Progenitor cell of endocrine pancreas (in vitro differentiated cells): ENCODE results near the gene TMEM269. TPM values are rescaled to one million over a fixed set of nuclear protein-coding genes. Genes with fewer than 3 reads are reported as not detected.

Experiments
- DNase-seq: peaks from one replicate; pipeline ENCODE4 v3.0.0; 2021; ENCODE audit warnings: low spot score; ENCODE audit not compliant: unreplicated experiment
- H3K27ac Mint-ChIP-seq: 2 replicates; pipeline ENCODE4 v1.8.0; 2021; ENCODE audit warnings: mild to moderate bottlenecking, moderate library complexity, mixed read lengths
- H3K27me3 Mint-ChIP-seq: 2 replicates; pipeline ENCODE4 v1.8.0; 2021; ENCODE audit warnings: mixed read lengths
- H3K36me3 Mint-ChIP-seq: 2 replicates; pipeline ENCODE4 v1.8.0; 2022; ENCODE audit warnings: mixed read lengths; ENCODE audit not compliant: insufficient read depth
- H3K4me1 Mint-ChIP-seq: 2 replicates; pipeline ENCODE4 v1.8.0; 2021; ENCODE audit warnings: low read depth, mixed read lengths
- H3K4me3 Mint-ChIP-seq: 2 replicates; pipeline ENCODE4 v1.8.0; 2021; ENCODE audit warnings: low read depth, mild to moderate bottlenecking, moderate library complexity, mixed read lengths
- H3K9me3 Mint-ChIP-seq: 2 replicates; pipeline ENCODE4 v1.8.0; 2021; ENCODE audit warnings: low read depth, mixed read lengths
- CTCF ChIP-seq: fragments of 200-600 bp; sonication (generic); IDR thresholded peaks from one replicate; pipeline ENCODE4 v1.5.0; 2021; ENCODE audit warnings: antibody characterized with exemption, mild to moderate bottlenecking; ENCODE audit not compliant: unreplicated experiment
- total RNA-seq: library from RNA; stranded (reverse); gene quantifications from 2 replicates; pipeline ENCODE4 v1.2.1, GENCODE V29; 2021

The TMEM269 gene
- total RNA-seq, 1 donor from 2014 or later: 0.48 TPM

GRCh38 chr1:42737257-42737656 lies 47.5 kb upstream of the TMEM269 start:
- no peak for TF ChIP-seq CTCF
- Mint-ChIP-seq H3K9me3 (no peaks in the 10 kb centered on the region), H3K4me1 (peaks cover 13% of the 10 kb centered on the region), H3K36me3 (no peaks in the 10 kb centered on the region), H3K4me3 (no peak overlapping the region), H3K27me3 (no peaks in the 10 kb centered on the region), H3K27ac (no peak overlapping the region)
- no peak for DNase-seq

- no peak for TF ChIP-seq CTCF
- no peaks in the 10 kb centered on the region for H3K9me3 Mint-ChIP-seq
- no peak for DNase-seq
- H3K27ac Mint-ChIP-seq: no peak overlapping the region
- H3K4me3 Mint-ChIP-seq: no peak overlapping the region
- peaks cover 13% of the 10 kb centered on the region for H3K4me1 Mint-ChIP-seq
- no peaks in the 10 kb centered on the region for H3K27me3 Mint-ChIP-seq
- H3K36me3 Mint-ChIP-seq: no peaks in the 10 kb centered on the region
Observed at GRCh38 chr1:42737986-42738677, 46.7 kb upstream of the TMEM269 start.

- H3K9me3 Mint-ChIP-seq: no peaks in the 10 kb centered on the region
- H3K4me1 Mint-ChIP-seq: peaks cover 13% of the 10 kb centered on the region
- no peak for TF ChIP-seq CTCF
- H3K27me3 Mint-ChIP-seq: no peaks in the 10 kb centered on the region
- no peak overlapping the region for H3K27ac Mint-ChIP-seq
- no peak for DNase-seq
- H3K36me3 Mint-ChIP-seq: no peaks in the 10 kb centered on the region
- H3K4me3 Mint-ChIP-seq: no peak overlapping the region
Observed at GRCh38 chr1:42738678-42739226, 46.0 kb upstream of the TMEM269 start.

GRCh38 chr1:42739753-42740700 lies 44.8 kb upstream of the TMEM269 start, which contains the start of gene CLDN19:
Gene CLDN19, minus strand, starts transcription at chr1:42740236. Its CDS starts 173 bp downstream, at chr1:42740063.
- Mint-ChIP-seq H3K4me1 (peaks cover 13% of the 10 kb centered on the region), H3K27me3 (no peaks in the 10 kb centered on the region), H3K27ac (peak within 1 kb of the TSS; percentile 73), H3K4me3 (peak within 1 kb of the TSS; percentile 59), H3K9me3 (no peaks in the 10 kb centered on the region), H3K36me3 (no peaks in the 10 kb centered on the region)
- no peak for TF ChIP-seq CTCF
- DNase-seq: peak; percentile 43
